HepG2 (cell line): ENCODE results near the gene ABCF1. TPM values are rescaled to one million over a fixed set of nuclear protein-coding genes. Genes with fewer than 3 reads are reported as not detected.

Experiments used
- GFI1 ChIP-seq: sonication (generic); formaldehyde crosslinking; IDR thresholded peaks from 2 replicates; pipeline ENCODE4 v1.5.0; 2020; ENCODE audit warnings: missing genetic modification reagents, mild to moderate bottlenecking, borderline replicate concordance
- GTF3A ChIP-seq: sonication (generic); formaldehyde crosslinking; conservative IDR thresholded peaks from 2 replicates; pipeline ENCODE4 v1.4.0; 2020; ENCODE audit warnings: mild to moderate bottlenecking, missing genetic modification reagents
- HCFC1 ChIP-seq: fragments of 150-350 bp; IDR thresholded peaks from 2 replicates; pipeline ENCODE4 v1.6.1; 2014; ENCODE audit warnings: low read depth, low read length
- HDAC1 ChIP-seq: sonication (generic); formaldehyde crosslinking; IDR thresholded peaks from 2 replicates; pipeline ENCODE4 v1.5.1; 2020; ENCODE audit warnings: mild to moderate bottlenecking, missing genetic modification reagents
- HNRNPUL1 ChIP-seq: fragments of 200-400 bp; formaldehyde crosslinking; IDR thresholded peaks from 2 replicates; pipeline ENCODE4 v1.6.1; 2017; ENCODE audit warnings: low read depth, mild to moderate bottlenecking, low read length, moderate library complexity
- MTA1 ChIP-seq: sonication (generic); formaldehyde crosslinking; IDR thresholded peaks from 2 replicates; pipeline ENCODE4 v1.4.0; 2020; ENCODE audit warnings: missing genetic modification reagents, mild to moderate bottlenecking, borderline replicate concordance
- POLR2A ChIP-seq, 2 experiments: IDR thresholded peaks; 2 replicates each; pipeline ENCODE4 v1.6.1; 2011; ENCODE audit warnings: low read depth in 2 of 2, low read length in 2 of 2, mild to moderate bottlenecking in 1 of 2, moderate library complexity in 1 of 2; ENCODE audit not compliant: insufficient read depth in 1 of 2
- SSRP1 ChIP-seq: IDR thresholded peaks from 2 replicates; pipeline ENCODE4 v1.6.1; 2016; ENCODE audit warnings: control low read depth
- XRCC5 ChIP-seq: fragments of 200-400 bp; formaldehyde crosslinking; optimal IDR thresholded peaks from 2 replicates; pipeline ENCODE3; 2017; ENCODE audit warnings: mild to moderate bottlenecking, low read length
- ZBTB3 ChIP-seq: sonication (generic); formaldehyde crosslinking; IDR thresholded peaks from 2 replicates; pipeline ENCODE4 v1.4.0; 2020; ENCODE audit warnings: low read depth, mild to moderate bottlenecking, moderate library complexity, missing genetic modification reagents, borderline replicate concordance
- ZBTB33 ChIP-seq: sonication (generic); formaldehyde crosslinking; IDR thresholded peaks from 2 replicates; pipeline ENCODE4 v1.4.0; 2020; ENCODE audit warnings: missing genetic modification reagents
- ZC3H4 ChIP-seq: sonication (generic); formaldehyde crosslinking; IDR thresholded peaks from 2 replicates; pipeline ENCODE4 v1.4.0; 2020; ENCODE audit warnings: missing genetic modification reagents, borderline replicate concordance
- ZMAT5 ChIP-seq: sonication (generic); formaldehyde crosslinking; IDR thresholded peaks from 2 replicates; pipeline ENCODE4 v1.5.0; 2020; ENCODE audit warnings: mild to moderate bottlenecking, low read depth, missing genetic modification reagents, borderline replicate concordance
- ZNF432 ChIP-seq: sonication (generic); formaldehyde crosslinking; IDR thresholded peaks from 2 replicates; pipeline ENCODE4 v1.5.0; 2020; ENCODE audit warnings: missing genetic modification reagents, mild to moderate bottlenecking, borderline replicate concordance
- ZNF773 ChIP-seq: sonication (generic); formaldehyde crosslinking; IDR thresholded peaks from 2 replicates; pipeline ENCODE4 v1.4.0; 2020; ENCODE audit warnings: missing genetic modification reagents, borderline replicate concordance
- polyA plus RNA-seq, 8 experiments: library from polyadenylated mRNA; depleted of rRNA in 3 of 8; stranded (reverse) in 7 of 8; unstranded in 1 of 8; fragments of >200 nt; fragmentation: Illumina TruSeq in 4 of 8; extraction: Trizol in 4 of 8; gene quantifications; 2 replicates each; pipeline versions ENCODE4 v1.2.1 to v1.2.3, GENCODE V29; 2011 to 2016; ENCODE audit warnings: low read depth in 4 of 8, missing spikeins in 1 of 8, mixed read lengths in 1 of 8; ENCODE audit not compliant: insufficient read depth in 1 of 8
- total RNA-seq, 5 experiments: library from RNA; depleted of rRNA; stranded (reverse); fragments of >200 nt; fragmentation: Illumina TruSeq; extraction: Trizol; gene quantifications; 2 replicates each; pipeline ENCODE4 v1.2.3, GENCODE V29; 2016; ENCODE audit warnings: low read depth in 1 of 5
- TF ChIP-seq, protein P1 (sequence below): sonication (generic); formaldehyde crosslinking; IDR thresholded peaks from 2 replicates; pipeline ENCODE4 v1.4.0; 2020; ENCODE audit warnings: missing genetic modification reagents, borderline replicate concordance
- TF ChIP-seq, protein P2 (sequence below): sonication (generic); formaldehyde crosslinking; IDR thresholded peaks from 2 replicates; pipeline ENCODE4 v1.9.0; 2021; ENCODE audit warnings: missing genetic modification reagents, mild to moderate bottlenecking, borderline replicate concordance
- TF ChIP-seq, protein P3 (sequence below): sonication (generic); formaldehyde crosslinking; IDR thresholded peaks from 2 replicates; pipeline ENCODE4 v1.8.0; 2022; ENCODE audit warnings: mild to moderate bottlenecking, missing genetic modification reagents; ENCODE audit not compliant: insufficient replicate concordance

Gene ABCF1
- total and polyA plus RNA-seq, 2 of the 13 experiments (the other 11 are each of a cell fraction or from before 2014, with no cell fraction given): 25.4 to 98.9 TPM

DNA sequence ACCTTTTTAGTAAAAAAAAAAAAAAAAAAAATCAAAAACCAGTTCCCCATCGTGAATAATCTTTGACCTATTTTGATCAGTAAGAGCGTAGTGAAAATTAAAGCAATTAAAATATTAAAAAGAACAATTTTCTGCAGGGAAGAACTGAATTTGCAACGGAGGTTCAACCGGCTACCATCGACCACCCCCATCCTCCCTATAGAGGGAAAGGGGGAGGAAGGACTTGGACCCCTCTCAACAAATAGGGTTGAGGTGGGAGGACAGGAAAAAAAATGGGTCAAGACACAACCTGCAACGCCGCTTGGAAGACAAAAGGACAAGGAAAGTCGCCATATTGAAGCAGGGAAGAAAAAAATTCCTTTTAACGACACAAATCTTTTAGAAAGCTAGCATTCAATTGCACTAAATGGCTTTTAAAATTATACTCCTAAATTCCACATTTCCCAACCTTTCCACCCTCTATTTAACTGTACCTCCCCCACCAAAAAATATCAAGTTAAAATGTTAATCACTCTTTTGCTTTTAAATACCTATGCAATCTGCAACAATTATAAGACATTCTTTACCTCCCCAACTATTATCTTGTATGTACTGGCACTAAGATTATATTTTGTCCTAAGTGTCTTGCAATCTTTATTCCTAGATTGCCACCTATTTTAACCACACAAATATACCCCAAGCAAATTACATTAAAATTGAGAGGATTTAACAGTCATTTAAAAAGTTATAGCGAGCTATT lies 44.1 kb downstream of the ABCF1 start (continued):
- TF ChIP-seq, protein P1, sequence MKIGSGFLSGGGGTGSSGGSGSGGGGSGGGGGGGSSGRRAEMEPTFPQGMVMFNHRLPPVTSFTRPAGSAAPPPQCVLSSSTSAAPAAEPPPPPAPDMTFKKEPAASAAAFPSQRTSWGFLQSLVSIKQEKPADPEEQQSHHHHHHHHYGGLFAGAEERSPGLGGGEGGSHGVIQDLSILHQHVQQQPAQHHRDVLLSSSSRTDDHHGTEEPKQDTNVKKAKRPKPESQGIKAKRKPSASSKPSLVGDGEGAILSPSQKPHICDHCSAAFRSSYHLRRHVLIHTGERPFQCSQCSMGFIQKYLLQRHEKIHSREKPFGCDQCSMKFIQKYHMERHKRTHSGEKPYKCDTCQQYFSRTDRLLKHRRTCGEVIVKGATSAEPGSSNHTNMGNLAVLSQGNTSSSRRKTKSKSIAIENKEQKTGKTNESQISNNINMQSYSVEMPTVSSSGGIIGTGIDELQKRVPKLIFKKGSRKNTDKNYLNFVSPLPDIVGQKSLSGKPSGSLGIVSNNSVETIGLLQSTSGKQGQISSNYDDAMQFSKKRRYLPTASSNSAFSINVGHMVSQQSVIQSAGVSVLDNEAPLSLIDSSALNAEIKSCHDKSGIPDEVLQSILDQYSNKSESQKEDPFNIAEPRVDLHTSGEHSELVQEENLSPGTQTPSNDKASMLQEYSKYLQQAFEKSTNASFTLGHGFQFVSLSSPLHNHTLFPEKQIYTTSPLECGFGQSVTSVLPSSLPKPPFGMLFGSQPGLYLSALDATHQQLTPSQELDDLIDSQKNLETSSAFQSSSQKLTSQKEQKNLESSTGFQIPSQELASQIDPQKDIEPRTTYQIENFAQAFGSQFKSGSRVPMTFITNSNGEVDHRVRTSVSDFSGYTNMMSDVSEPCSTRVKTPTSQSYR (CRISPR knock-in tag): no peak
- TF ChIP-seq SSRP1 (CRISPR knock-in tag) (no peak), HCFC1 (no peak), ZMAT5 (CRISPR knock-in tag) (no peak), XRCC5 (no peak), HNRNPUL1 (0 out of 2 replicates have a peak, but pooled peaks have one; percentile 54), ZC3H4 (CRISPR knock-in tag) (peak; percentile 77; the same call in 1 of the 2 replicates), ZBTB33 (CRISPR knock-in tag) (no peak), POLR2A (IDR thresholded peaks at IDR 0.05; ENCODE audit: insufficient read depth in 1 of 2, low read depth in 2 of 2, low read length in 2 of 2) (peak in 1 of 2 experiments; percentile 89; a peak in 2 of 4 replicates), HDAC1 (CRISPR knock-in tag) (0 out of 2 replicates have a peak, but pooled peaks have one; percentile 9), GFI1 (no peak), MTA1 (no peak), ZNF432 (CRISPR knock-in tag) (no peak), GTF3A (CRISPR knock-in tag) (no peak), ZBTB3 (CRISPR knock-in tag) (no peak), ZNF773 (CRISPR knock-in tag) (no peak)
- TF ChIP-seq, protein P2, sequence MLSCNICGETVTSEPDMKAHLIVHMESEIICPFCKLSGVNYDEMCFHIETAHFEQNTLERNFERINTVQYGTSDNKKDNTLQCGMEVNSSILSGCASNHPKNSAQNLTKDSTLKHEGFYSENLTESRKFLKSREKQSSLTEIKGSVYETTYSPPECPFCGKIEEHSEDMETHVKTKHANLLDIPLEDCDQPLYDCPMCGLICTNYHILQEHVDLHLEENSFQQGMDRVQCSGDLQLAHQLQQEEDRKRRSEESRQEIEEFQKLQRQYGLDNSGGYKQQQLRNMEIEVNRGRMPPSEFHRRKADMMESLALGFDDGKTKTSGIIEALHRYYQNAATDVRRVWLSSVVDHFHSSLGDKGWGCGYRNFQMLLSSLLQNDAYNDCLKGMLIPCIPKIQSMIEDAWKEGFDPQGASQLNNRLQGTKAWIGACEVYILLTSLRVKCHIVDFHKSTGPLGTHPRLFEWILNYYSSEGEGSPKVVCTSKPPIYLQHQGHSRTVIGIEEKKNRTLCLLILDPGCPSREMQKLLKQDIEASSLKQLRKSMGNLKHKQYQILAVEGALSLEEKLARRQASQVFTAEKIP (CRISPR knock-in tag): no peak
- TF ChIP-seq, protein P3, sequence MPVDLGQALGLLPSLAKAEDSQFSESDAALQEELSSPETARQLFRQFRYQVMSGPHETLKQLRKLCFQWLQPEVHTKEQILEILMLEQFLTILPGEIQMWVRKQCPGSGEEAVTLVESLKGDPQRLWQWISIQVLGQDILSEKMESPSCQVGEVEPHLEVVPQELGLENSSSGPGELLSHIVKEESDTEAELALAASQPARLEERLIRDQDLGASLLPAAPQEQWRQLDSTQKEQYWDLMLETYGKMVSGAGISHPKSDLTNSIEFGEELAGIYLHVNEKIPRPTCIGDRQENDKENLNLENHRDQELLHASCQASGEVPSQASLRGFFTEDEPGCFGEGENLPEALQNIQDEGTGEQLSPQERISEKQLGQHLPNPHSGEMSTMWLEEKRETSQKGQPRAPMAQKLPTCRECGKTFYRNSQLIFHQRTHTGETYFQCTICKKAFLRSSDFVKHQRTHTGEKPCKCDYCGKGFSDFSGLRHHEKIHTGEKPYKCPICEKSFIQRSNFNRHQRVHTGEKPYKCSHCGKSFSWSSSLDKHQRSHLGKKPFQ: no peak
